HG03460 (cell line): Measurements from ENCODE around the gene ANO6.
A peak's percentile ranks its signal among the peaks of the same experiment; 100 is the strongest.
"Not testable (repeated sequence)": the region's sequence is repeated elsewhere in the genome, so short reads cannot be mapped to it uniquely, and the experiment has no call there.

ENCODE experiments used
- ATAC-seq: cut with Tn5 transposase; IDR thresholded peaks from one replicate; pipeline ENCODE4 v1.9.1; 2021; ENCODE audit not compliant: unreplicated experiment

The ANO6 gene, protein sequence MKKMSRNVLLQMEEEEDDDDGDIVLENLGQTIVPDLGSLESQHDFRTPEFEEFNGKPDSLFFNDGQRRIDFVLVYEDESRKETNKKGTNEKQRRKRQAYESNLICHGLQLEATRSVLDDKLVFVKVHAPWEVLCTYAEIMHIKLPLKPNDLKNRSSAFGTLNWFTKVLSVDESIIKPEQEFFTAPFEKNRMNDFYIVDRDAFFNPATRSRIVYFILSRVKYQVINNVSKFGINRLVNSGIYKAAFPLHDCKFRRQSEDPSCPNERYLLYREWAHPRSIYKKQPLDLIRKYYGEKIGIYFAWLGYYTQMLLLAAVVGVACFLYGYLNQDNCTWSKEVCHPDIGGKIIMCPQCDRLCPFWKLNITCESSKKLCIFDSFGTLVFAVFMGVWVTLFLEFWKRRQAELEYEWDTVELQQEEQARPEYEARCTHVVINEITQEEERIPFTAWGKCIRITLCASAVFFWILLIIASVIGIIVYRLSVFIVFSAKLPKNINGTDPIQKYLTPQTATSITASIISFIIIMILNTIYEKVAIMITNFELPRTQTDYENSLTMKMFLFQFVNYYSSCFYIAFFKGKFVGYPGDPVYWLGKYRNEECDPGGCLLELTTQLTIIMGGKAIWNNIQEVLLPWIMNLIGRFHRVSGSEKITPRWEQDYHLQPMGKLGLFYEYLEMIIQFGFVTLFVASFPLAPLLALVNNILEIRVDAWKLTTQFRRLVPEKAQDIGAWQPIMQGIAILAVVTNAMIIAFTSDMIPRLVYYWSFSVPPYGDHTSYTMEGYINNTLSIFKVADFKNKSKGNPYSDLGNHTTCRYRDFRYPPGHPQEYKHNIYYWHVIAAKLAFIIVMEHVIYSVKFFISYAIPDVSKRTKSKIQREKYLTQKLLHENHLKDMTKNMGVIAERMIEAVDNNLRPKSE

DNA sequence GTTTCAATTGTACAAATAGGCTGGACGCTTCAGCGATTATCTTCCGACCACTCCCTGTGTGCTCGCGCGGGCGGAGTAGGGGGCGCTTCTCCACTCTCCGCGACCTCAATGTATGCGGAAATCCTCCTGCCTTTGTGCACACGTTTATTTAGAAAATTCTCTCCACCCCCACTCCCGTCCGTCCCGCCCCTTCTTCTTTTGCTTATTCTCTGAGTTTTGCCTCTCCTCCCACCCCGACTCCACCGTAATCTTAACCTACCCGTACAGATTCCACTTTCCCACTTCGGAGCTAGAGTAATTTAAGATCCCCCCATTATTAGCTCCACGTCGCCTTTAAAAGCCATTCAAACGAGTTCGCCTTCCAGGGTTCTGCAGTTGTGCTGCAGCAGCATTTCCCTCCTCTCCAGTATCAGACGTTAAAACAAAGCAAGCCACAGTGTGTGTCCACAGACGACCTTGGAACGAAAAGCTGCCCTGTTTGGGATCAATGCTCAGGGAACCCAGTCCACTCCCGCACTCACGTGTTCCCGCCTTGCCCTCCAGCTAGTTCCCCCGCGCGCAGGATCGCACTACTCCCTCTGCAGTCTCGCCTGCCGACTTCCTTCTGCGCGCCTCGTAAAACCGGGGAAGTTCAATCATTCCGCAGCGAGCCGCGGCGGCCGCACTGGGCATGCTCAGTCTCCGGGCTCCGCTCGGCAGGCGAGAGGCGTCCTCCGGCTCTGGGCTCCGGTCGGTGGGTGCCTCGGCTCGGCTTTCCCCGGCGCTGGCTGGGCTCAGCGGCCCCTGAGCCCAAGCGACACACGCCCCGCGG lies at the start of gene ANO6:
Gene ANO6 (plus strand): TSS at position 677 of the 811 bp plus-strand sequence. CDS start 227 bp downstream, outside the sequence.
- ATAC-seq = peak; percentile 71

DNA sequence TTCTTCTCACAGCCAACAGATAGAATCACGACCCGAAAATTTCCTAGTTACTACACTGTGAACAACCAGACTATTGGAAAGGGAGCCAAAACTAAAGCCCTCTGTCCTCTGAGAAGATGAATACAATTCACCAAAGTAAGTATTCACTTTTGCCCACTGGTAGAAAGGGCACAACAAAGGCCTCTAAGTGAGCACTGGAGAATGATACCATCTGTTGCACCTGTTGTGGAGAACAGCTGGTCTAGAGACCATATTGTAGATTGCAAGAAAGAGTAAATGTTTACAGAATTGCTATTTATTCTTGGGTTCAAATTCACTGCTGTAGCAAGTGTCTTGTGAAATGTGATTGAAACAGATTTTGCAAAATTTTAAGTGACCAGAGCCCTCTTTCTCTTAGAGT lies 46.9 kb upstream of the ANO6 start:
- ATAC-seq = no peak

DNA sequence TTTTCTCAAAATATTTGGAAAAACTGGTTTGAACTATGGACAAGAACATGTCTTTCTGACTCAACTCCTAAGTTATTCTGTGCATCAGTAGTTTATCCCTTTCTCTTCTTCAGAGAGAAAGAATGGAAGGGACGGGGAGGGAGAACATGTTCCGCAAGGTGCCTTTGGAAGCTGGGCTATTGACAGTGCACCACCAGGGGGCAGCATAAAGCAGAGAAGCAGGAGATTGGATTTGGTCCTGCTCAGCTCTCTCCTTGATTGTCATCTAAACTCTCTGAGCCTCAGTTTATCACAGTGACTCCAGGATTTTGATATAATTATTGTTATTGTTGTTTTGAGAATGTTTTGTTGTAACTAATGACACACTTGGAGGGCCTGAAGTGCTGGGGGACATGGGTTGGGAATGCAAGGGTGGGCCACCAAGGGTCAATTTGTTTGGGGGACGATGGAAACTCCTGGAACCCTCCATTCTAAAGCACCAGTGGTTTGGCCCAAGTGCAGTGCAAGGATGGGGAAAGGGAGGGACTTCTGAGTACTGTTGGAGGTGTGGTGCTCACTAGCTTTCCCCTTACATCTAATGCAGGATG lies 45.3 kb upstream of the ANO6 start:
- ATAC-seq = peak; percentile 68

DNA sequence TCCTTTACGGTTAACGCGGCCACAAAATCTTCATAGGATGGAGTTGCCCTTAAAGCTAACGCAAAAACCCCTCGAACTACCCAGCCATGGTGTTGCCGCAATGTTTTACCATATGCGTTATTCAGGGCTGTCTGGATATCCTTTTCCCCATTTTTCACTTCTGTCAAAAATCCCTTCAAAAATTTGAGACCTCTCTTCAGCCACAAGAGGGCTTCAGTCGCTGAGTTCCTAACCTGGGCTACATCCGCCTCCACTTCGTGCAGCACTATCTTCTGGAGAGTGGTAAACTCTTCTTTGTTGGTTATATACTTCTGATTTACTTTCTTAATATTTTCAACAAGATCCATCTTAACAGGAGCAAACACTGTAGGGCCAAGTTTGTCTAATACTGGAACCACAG lies 42.6 kb upstream of the ANO6 start:
- not testable (repeated sequence) for ATAC-seq

DNA sequence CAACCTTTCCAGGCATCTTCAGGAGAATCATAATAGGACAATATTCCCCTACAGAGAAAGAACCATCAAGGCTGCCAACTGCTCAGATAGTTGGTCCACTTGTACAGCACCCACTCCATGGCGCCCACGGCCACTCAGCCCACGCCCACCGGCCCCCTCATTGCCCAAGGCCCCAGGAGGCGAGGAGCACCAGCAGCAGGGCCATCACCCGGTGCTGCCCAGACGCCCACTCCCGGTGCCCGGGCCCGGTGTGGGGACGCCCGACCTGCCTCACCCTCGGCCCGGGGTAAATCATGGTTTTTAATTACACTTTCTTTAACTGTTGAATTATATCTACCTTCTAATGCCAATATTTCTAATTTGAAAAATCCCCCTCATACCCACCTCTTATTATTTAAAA lies 41.3 kb upstream of the ANO6 start:
- ATAC-seq = no peak

DNA sequence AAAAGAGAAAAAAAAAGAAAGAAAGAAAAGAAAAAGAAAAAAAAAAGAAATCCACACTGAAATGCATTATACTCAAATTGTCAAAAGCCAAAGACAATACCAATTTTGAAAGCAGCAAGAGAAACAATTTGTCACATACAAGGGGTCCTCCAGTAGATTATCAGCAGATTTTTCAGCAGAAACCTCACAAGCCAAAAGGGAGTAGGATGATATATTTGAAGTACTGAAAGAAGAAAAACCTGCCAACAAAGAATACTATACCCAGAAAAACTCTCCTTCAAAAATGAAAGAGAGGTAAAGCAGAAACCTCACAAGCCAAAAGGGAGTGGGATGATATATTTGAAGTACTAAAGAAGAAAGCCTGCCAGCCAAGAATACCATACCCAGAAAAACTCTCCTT lies 37.1 kb upstream of the ANO6 start:
- no peak for ATAC-seq

DNA sequence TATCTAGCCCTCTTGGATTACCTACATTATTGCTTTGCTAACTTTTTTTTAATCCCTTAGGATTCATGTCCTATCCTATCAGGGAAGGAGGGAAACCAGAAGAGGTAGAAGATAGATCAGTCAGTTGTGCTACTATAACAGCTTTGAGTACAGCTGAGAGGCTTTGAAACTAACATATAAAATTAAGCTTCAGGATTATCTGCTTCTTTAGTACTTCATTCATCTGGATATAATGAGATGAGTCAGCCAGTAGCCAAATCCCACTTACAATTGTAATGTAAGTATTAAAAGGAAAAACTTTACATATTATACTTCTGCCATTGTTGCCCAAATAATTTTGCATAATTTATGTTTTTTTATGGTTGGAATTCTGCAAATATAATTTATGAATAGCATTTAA lies 33.4 kb upstream of the ANO6 start:
- no peak for ATAC-seq

DNA sequence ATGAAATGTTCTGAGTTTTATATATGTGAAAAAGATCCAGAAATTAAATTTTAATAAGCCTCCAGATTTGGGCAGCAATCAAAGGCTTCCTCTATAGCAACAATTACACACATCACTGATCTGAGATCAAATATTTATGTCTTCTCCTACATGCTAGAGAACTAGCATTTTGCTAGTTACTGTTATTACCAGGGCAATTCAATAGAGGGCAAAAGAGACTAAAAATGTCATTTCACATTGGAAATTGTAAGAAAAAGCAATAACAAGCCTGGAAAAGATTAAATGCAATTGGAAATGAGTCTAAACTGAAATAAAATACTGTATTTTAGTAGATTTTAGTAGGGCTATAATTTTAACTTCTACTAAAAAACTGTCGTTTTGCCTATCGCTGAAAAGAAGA lies 32.6 kb upstream of the ANO6 start:
- ATAC-seq = no peak

DNA sequence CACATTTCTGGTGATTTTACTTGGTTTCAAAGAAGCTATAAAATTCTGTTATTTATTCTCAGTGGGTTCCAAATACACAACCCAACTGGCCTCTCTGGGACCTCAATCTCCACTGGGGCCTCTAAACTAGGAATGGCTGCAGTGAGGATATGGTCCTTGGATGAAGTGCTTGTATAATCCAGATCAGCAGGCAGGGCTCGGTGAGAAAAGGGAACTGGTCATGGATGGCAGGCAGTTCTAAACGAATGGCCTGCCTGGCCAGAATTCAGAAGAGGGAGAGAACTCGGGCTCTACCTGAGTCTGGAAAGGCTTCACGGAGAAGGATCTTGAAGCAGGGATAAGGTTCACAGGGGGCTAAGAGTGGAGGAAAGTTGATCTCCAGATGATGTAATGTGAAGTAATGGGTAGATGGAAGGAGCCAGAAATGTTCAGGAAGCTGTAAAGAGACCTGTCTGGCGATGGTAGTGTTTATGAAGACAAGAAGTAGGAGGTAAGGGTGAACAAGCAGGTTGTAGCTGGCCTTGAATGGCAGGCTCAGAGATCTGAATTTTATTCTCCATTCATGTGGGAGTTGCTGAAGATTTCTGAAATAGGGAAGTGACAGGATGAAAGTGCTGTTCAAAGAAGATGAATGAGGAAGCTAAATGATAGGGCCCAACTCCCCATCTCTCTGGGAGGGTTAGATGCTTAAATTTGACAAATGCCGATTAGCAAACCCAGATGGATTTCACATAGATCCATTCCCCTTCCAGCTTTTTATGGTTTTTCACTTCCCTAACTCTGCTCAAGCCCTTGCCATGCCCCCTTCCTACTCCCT lies 31.5 kb upstream of the ANO6 start:
- no peak for ATAC-seq

DNA sequence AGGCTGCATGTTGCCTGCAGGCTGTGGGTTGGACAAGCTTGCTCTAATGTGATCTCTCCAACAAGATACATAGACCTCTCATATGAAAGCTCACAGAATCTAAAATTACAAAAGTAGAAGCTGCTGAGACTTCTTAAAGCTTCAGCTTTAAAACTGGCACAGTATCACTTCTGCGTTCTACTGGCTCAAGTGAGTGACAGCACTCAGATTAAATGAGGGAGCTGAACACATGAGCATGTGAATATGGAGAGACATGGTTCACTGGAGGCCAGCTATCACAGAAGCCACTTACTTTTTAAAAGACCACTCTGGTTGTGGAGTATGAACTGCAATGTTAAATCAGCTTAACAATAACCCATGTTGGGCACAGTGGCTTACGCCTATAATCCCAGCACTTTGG lies 29.1 kb upstream of the ANO6 start:
- ATAC-seq = no peak

DNA sequence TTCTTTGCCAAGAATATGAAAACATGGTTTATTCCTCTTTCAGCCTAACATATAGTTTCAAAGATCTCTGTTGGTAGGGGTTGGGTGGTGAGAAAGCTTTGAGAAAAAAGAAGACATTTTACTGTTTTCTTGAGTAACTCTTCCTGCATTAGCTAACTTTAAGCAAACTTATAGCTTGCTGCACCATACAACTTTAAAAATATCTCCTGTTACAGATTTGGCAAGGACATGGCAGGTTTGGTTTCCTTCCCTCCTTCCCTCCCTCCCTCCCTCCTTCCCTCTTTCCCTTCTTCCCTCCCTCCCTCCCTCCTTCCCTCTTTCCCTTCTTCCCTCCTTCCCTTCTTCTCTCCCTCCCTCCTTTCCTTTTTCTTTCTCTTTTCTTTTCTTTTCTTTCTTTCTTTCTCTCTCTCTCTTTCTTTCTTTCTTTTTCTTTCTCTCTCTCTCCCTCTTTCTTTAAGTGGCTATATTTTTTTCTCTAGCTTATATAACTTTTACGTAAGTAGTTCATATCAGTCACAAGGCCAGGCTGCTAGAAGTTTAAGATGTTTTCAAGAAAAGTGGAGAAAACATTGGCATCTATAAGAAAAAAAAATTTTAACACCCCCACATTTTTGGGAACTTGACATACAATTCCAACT lies 26.0 kb upstream of the ANO6 start:
- no peak for ATAC-seq

DNA sequence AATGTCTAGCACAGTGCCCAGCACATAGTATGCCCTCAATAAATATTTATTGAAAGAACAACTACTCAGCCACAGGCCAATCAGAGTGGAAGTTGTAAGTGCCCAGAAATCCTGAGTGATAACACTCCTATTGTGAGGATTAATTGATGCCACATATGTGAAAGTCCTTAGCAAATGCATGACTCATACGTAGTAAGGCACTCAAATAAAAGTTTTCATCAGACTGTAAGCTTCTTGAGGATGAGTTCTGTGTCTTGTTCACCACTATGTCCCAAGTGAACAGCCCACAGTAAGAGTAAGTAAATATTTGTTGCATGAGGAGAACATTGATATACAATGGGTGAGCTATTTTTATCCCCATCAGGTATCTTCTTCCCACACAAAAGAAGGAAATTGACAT lies 24.7 kb upstream of the ANO6 start:
- ATAC-seq = no peak

DNA sequence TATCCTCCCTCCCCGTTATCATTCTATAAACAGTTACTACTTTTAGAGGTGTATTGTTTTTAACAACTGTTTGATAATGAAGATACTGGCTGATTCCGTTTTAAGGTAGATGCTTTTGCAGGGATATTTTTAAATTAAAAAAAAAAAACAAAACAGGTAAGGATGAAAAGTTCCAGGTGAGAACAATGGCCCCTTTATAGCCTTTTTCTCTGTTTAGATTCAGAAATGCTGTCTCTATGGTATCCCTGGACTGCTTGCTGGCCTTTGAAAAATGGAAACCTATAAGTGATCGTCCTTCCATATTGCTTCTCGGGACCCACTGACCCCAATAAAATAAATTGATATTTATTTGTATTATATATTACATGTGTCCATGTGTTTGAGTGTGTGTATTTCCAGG lies 23.2 kb upstream of the ANO6 start:
- ATAC-seq = no peak

DNA sequence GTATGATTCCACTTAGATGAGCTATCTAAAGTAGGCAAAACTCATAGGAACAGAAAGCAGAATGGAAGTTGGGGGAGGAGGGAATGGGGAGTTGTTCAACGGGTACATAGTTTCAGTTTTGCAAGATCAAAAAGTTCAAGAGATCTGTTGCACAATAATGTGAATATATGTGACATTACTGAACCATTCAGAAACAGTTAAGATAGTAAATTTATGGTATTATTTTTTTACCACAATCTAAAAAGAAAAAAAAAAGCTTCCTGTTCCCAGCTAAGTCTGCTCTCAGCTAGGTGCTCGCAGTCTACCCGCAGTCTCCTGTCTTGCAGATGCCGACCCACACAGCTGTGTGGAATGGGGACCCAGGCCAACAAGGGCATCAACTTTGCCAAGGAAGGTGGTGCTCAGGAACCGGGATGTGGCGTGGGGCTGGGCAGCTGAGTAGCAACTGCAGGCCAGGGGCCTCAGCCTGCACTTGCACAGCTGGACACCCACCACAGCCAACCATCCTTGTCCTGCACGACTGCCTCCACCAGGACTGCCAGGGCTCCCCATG lies 15.3 kb upstream of the ANO6 start:
- ATAC-seq = no peak

DNA sequence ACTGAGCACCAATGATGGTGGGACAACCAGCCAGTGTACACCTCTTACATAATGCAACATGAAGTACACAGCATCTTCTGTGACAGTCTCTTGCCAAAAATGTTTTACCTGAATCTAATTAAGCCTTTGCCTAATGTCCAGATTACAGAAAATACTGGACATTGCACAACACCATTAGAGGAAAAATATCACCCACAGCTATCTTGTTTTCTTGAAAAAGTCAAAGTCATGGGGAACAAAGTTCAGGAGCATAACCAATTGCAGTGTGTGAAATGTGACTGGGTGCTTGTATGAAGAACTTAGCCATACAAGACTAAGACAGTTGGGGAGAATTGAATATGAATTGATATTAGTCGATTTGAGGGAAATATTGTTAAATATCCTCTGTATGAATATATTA lies 12.1 kb upstream of the ANO6 start:
- no peak for ATAC-seq

DNA sequence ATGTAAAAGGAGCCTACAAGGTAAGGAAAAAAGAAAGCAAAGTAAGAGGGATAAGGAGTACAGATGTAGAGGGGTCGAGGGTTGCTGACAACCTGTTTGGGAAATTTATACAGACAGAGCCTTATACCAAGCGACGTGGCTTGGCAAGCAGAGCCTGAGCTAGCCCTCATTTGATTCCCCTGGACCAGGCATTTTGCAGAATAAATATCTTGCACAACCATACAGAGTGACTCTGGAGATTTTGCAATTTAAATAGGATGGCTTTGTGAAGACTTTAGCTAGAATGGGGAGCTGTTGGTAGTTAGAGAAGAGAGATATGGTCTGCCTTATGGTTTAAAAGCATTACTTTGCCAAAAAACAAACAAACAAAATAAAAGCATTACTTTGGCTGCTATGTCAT lies 11.1 kb upstream of the ANO6 start:
- no peak for ATAC-seq

DNA sequence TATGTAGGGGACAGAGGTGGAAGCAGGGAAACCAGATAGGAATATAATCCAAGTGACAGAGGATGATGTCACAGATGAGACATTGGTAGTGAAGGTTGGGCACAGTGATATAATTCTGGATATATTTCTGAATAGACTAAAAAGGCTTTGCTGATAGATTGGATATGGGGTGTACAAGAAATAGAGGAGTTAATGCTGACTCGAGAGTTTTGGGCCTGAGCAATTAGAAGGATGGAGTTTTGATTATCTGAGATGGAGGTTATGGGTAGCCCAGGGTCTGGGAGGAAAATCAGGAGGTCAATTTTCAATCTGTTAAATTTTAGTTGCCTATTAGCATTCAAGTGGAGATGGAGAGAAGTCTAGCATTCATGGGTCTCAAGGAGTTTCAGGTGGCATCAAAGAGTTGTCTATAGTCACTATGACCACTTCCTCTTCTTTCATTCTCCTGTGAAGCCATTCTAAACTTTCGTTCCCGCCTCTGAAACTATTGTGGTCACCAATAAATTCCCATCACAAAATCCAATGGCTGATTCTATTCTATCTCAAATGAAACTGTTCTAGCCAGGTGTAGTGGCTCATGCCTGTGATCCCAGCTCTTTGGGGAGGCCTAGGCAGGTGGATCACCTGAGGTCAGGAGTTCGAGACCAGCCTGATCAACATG lies 10.6 kb upstream of the ANO6 start:
- ATAC-seq = peak; percentile 58

DNA sequence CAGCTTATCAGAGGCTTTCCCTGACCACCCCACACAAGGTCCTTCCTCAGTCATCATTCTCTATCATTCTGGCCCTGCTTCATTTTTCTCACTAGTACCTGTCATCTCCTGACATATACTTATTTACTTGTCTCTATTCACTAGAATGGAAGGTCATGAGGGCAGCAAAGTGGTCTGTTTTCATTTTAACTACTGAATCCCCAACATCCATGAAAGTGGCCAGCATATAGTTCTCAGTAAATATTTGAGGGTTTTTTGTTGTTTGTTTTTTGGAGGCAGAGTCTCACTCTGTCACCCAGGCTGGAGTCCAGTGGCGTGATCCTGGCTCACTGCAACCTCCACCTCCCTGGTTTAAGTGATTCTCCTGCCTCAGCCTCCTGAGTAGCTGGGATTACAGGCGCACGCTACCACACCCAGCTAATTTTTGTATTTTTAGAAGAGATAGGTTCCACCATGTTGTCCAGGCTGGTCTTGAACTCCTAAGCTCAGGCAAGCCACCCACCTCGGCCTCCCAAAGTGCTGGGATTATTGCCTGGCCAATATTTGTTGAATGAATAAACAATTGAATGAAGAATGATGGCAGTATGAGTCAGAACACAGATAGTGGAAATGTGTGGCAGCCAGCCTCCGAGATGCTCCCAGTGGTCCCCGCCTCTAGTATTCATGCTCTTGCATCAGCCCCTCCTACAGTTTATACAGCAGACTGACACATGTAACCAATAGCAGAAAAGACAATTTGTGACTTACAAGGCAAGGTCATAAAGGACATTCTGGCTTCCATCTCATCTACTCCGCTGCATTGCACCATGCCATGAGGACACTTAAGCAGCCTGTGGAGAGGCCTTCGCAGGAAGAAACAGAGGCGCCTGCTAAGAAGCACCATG lies 7.0 kb upstream of the ANO6 start:
- ATAC-seq = no peak
